Glutamatergic neuron (in vitro differentiated cells): ENCODE results near the gene TULP1. TPM values are rescaled to one million over a fixed set of nuclear protein-coding genes. Genes with fewer than 3 reads are reported as not detected.

Experiments
- DNase-seq: peaks from one replicate; pipeline ENCODE4 v3.0.0; 2022
- H3K27ac Mint-ChIP-seq: one replicate; pipeline ENCODE4 v1.8.0; 2020; ENCODE audit warnings: mild to moderate bottlenecking, mixed read lengths, inconsistent platforms; ENCODE audit not compliant: unreplicated experiment
- H3K27me3 Mint-ChIP-seq: one replicate; pipeline ENCODE4 v1.8.0; 2020; ENCODE audit warnings: mild to moderate bottlenecking, moderate library complexity, mixed read lengths, inconsistent platforms; ENCODE audit not compliant: unreplicated experiment
- H3K36me3 Mint-ChIP-seq: one replicate; pipeline ENCODE4 v1.8.0; 2020; ENCODE audit warnings: mild to moderate bottlenecking, mixed read lengths, inconsistent platforms; ENCODE audit not compliant: unreplicated experiment
- H3K4me1 Mint-ChIP-seq: one replicate; pipeline ENCODE4 v1.8.0; 2020; ENCODE audit warnings: mild to moderate bottlenecking, low read depth, mixed read lengths, inconsistent platforms; ENCODE audit not compliant: unreplicated experiment
- H3K4me3 Mint-ChIP-seq: one replicate; pipeline ENCODE4 v1.8.0; 2020; ENCODE audit warnings: mild to moderate bottlenecking, mixed read lengths, inconsistent platforms; ENCODE audit not compliant: unreplicated experiment
- H3K9me3 Mint-ChIP-seq: one replicate; pipeline ENCODE4 v1.8.0; 2020; ENCODE audit warnings: mild to moderate bottlenecking, moderate library complexity, mixed read lengths, inconsistent platforms; ENCODE audit not compliant: unreplicated experiment
- CTCF ChIP-seq: fragments of 200-600 bp; sonication (generic); IDR thresholded peaks from one replicate; pipeline ENCODE4 v1.5.0; 2021; ENCODE audit not compliant: partially characterized antibody, unreplicated experiment
- total RNA-seq: library from RNA; stranded (reverse); fragmentation: NEBNext Ultra II Directional; extraction: Animal tissue kit (Norgen Biotek cat#: 25700); gene quantifications from one replicate; pipeline ENCODE4 v1.2.1, GENCODE V29; 2021; ENCODE audit not compliant: unreplicated experiment

TULP1 gene
- total RNA-seq, 1 donor from 2014 or later: not detected

GRCh38 chr6:35506536-35506935, 6.2 kb downstream of the TULP1 start:
- peaks cover 6% of the 10 kb centered on the region for H3K9me3 Mint-ChIP-seq
- no peak overlapping the region for H3K4me3 Mint-ChIP-seq
- H3K4me1 Mint-ChIP-seq: peaks cover 9% of the 10 kb centered on the region
- DNase-seq: no peak
- no peaks in the 10 kb centered on the region for H3K36me3 Mint-ChIP-seq
- H3K27ac Mint-ChIP-seq: no peak overlapping the region
- peaks cover 9% of the 10 kb centered on the region for H3K27me3 Mint-ChIP-seq
- TF ChIP-seq CTCF: no peak

- no peak overlapping the region for H3K4me3 Mint-ChIP-seq
- no peaks in the 10 kb centered on the region for H3K36me3 Mint-ChIP-seq
Observed at GRCh38 chr6:35505999-35506412, 6.7 kb downstream of the TULP1 start.

GRCh38 chr6:35503534-35503933, 9.2 kb downstream of the TULP1 start:
- Mint-ChIP-seq H3K27ac (no peak overlapping the region), H3K36me3 (no peaks in the 10 kb centered on the region), H3K4me3 (no peak overlapping the region), H3K9me3 (peaks cover 5% of the 10 kb centered on the region), H3K27me3 (peaks cover 7% of the 10 kb centered on the region), H3K4me1 (peaks cover 18% of the 10 kb centered on the region)
- TF ChIP-seq CTCF: no peak
- no peak for DNase-seq

More at GRCh38 chr6:35505999-35506412, 6.7 kb downstream of the TULP1 start:
- peaks cover 8% of the 10 kb centered on the region for H3K4me1 Mint-ChIP-seq
- no peak for TF ChIP-seq CTCF
- peaks cover 6% of the 10 kb centered on the region for H3K9me3 Mint-ChIP-seq
- no peak for DNase-seq
- H3K27me3 Mint-ChIP-seq: peaks cover 8% of the 10 kb centered on the region
- H3K27ac Mint-ChIP-seq: no peak overlapping the region

- no peaks in the 10 kb centered on the region for H3K36me3 Mint-ChIP-seq
- peaks cover 19% of the 10 kb centered on the region for H3K4me1 Mint-ChIP-seq
- TF ChIP-seq CTCF: no peak
- DNase-seq: no peak
- H3K27me3 Mint-ChIP-seq: peaks cover 6% of the 10 kb centered on the region
- no peak overlapping the region for H3K27ac Mint-ChIP-seq
- peaks cover 6% of the 10 kb centered on the region for H3K9me3 Mint-ChIP-seq
- H3K4me3 Mint-ChIP-seq: no peak overlapping the region
Observed at GRCh38 chr6:35501784-35502183, 10.9 kb downstream of the TULP1 start.

GRCh38 chr6:35500782-35501181, 11.9 kb downstream of the TULP1 start:
- peaks cover 19% of the 10 kb centered on the region for H3K4me1 Mint-ChIP-seq
- H3K36me3 Mint-ChIP-seq: no peaks in the 10 kb centered on the region
- DNase-seq: no peak
- H3K27me3 Mint-ChIP-seq: peaks cover 6% of the 10 kb centered on the region
- peak overlapping the region; percentile 71 for H3K27ac Mint-ChIP-seq
- no peak for TF ChIP-seq CTCF
- H3K4me3 Mint-ChIP-seq: peak overlapping the region; percentile 54
- peaks cover 6% of the 10 kb centered on the region for H3K9me3 Mint-ChIP-seq
